SKM-1 treated with dmso at 0.1 percent for 144 hours (cell line): ENCODE data around the gene NUP62CL.
A peak's percentile ranks its signal among the peaks of the same experiment; 100 is the strongest.
"Not testable (repeated sequence)": the region's sequence is repeated elsewhere in the genome, so short reads cannot be mapped to it uniquely, and the experiment has no call there.

Experiments used
- DNase-seq: peaks from one replicate; lab custom pipeline; 2025; ENCODE audit not compliant: unreplicated experiment; lab: John Stamatoyannopoulos, UW

The NUP62CL gene

GRCh38 chrX:107205770-107206696 lies at the start of gene NUP62CL, which contains the start of gene DNAAF6:
Gene NUP62CL, minus strand, starts transcription at chrX:107206433. Its CDS starts 31,287 bp downstream, at chrX:107175146.
Gene DNAAF6, plus strand, starts transcription at chrX:107206611. Its CDS starts 6,265 bp downstream, at chrX:107212876.
- DNase-seq: no peak

- DNase-seq: no peak
Observed at GRCh38 chrX:107228486-107228819, 22.2 kb upstream of the NUP62CL start.

- DNase-seq: peak; percentile 52
Observed at GRCh38 chrX:107227780-107228485, 21.7 kb upstream of the NUP62CL start.

- DNase-seq: no peak
Observed at GRCh38 chrX:107226757-107227156, 20.5 kb upstream of the NUP62CL start.

GRCh38 chrX:107213477-107213876 lies 7.2 kb upstream of the NUP62CL start:
- no peak for DNase-seq

GRCh38 chrX:107207943-107208342 lies 1.7 kb upstream of the NUP62CL start:
- no peak for DNase-seq

GRCh38 chrX:107207089-107207488 lies 856 bp upstream of the NUP62CL start:
- DNase-seq: no peak

- DNase-seq: no peak
Observed at GRCh38 chrX:107206697-107207065, 448 bp upstream of the NUP62CL start.

- no peak for DNase-seq
Observed at GRCh38 chrX:107204068-107204605, 2.1 kb downstream of the NUP62CL start.

GRCh38 chrX:107199491-107199890 lies 6.7 kb downstream of the NUP62CL start:
- DNase-seq: no peak

GRCh38 chrX:107198074-107198473 lies 8.2 kb downstream of the NUP62CL start:
- not testable (repeated sequence) for DNase-seq

- no peak for DNase-seq
Observed at GRCh38 chrX:107197319-107197718, 8.9 kb downstream of the NUP62CL start.

GRCh38 chrX:107171369-107172102 lies 34.7 kb downstream of the NUP62CL start:
- no peak for DNase-seq

- DNase-seq: no peak
Observed at GRCh38 chrX:107168712-107169111, 37.5 kb downstream of the NUP62CL start.

GRCh38 chrX:107168257-107168656 lies 38.0 kb downstream of the NUP62CL start:
- DNase-seq: no peak

GRCh38 chrX:107167163-107167921 lies 38.9 kb downstream of the NUP62CL start:
- DNase-seq: no peak

GRCh38 chrX:107157618-107158017 lies 48.6 kb downstream of the NUP62CL start:
- not testable (repeated sequence) for DNase-seq

GRCh38 chrX:107155621-107156430 lies 50.4 kb downstream of the NUP62CL start:
- DNase-seq: not testable (repeated sequence)

GRCh38 chrX:107154787-107155620 lies 51.2 kb downstream of the NUP62CL start:
- no peak for DNase-seq
